Measurements from ENCODE around the gene MAD2L2.

Gene MAD2L2

GRCh38 chr1:11671544-11672286, 9.2 kb downstream of the MAD2L2 start:
- TF ChIP-seq, protein P1, sequence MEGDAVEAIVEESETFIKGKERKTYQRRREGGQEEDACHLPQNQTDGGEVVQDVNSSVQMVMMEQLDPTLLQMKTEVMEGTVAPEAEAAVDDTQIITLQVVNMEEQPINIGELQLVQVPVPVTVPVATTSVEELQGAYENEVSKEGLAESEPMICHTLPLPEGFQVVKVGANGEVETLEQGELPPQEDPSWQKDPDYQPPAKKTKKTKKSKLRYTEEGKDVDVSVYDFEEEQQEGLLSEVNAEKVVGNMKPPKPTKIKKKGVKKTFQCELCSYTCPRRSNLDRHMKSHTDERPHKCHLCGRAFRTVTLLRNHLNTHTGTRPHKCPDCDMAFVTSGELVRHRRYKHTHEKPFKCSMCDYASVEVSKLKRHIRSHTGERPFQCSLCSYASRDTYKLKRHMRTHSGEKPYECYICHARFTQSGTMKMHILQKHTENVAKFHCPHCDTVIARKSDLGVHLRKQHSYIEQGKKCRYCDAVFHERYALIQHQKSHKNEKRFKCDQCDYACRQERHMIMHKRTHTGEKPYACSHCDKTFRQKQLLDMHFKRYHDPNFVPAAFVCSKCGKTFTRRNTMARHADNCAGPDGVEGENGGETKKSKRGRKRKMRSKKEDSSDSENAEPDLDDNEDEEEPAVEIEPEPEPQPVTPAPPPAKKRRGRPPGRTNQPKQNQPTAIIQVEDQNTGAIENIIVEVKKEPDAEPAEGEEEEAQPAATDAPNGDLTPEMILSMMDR (conservative IDR thresholded peaks at IDR 0.05; ENCODE audit: low read length): no peak
- TF ChIP-seq EZH2phosphoT487 (IDR thresholded peaks at IDR 0.05; ENCODE audit: borderline replicate concordance): no peak
- Histone ChIP-seq H3K36me3 (ENCODE audit: insufficient read depth, low read length) (peaks cover 43% of the 10 kb centered on the region; the same call in 1 of the 2 replicates), H3K4me3 (ENCODE audit: low read length, poor library complexity, severe bottlenecking) (no peak overlapping the region), H3F3A (ENCODE audit: low read depth) (no peaks in the 10 kb centered on the region), H3K79me2 (ENCODE audit: insufficient read depth, low read length) (peaks cover 17% of the 10 kb centered on the region; the same call in 1 of the 2 replicates), H3K9me3 (ENCODE audit: insufficient read depth, low read depth, low read length) (no peaks in the 10 kb centered on the region), H3K9me2 (replicated peaks; ENCODE audit: low read depth, low read length) (no peaks in the 10 kb centered on the region), H3K4me2 (ENCODE audit: low read depth, low read length, poor library complexity, severe bottlenecking) (no peak overlapping the region), H4K20me1 (ENCODE audit: insufficient read depth, low read length, poor library complexity, severe bottlenecking) (no peaks in the 10 kb centered on the region), H3K9ac (ENCODE audit: low read depth, low read length, poor library complexity, severe bottlenecking) (no peak overlapping the region), H3K27me3 (ENCODE audit: insufficient read depth, low read length, poor library complexity, severe bottlenecking) (no peaks in the 10 kb centered on the region), H2AFZ (ENCODE audit: low read length) (no peak overlapping the region), H3K4me1 (ENCODE audit: insufficient read depth, low read length, poor library complexity, severe bottlenecking) (no peaks in the 10 kb centered on the region)

DNA sequence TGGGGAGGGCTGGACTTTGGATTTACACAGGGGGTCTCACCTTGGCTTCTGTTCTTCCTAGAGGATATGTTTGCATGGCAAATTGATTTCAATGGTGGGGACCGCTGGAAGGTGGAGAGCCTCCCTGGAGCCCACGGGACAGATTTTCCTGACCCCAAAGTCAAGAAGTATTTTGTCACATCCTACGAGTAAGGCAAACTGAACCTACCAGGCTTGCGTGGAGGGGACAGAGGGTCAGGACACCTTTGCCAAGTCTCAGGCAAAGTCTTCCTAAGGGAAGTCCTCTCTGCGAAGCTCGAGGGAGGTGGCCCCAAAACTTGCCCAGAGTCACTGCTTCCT, 9.8 kb downstream of the MAD2L2 start:
- no peaks in the 10 kb centered on the region for H3K4me1 ChIP-seq (ENCODE audit: insufficient read depth, low read length, poor library complexity, severe bottlenecking)
- no peaks in the 10 kb centered on the region for H3K27me3 ChIP-seq (ENCODE audit: insufficient read depth, low read length, poor library complexity, severe bottlenecking)
- H3K9me3 ChIP-seq (ENCODE audit: insufficient read depth, low read depth, low read length): no peaks in the 10 kb centered on the region

DNA sequence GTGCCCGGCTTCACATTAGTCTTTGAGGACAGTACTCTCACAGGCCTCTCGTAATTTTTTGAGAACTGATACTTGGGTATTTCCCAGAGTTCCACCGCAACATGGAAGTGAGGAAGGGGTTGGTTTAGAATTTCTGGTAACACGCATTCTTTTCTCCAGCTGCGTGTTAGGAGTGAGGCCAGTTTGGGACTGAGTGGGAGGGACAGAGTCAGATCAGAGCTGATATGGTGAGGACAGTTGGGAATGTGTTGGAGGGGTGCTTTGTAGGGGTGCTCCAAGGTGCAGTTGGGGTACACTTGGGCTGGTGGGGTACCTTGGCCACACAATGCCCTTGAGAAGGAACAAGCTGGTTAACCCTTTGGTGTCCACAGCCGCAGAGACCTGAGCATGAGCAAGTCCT, 10.2 kb downstream of the MAD2L2 start:
- no peak for TF ChIP-seq EZH2phosphoT487 (IDR thresholded peaks at IDR 0.05; ENCODE audit: borderline replicate concordance)
- TF ChIP-seq, protein P1 (conservative IDR thresholded peaks at IDR 0.05; ENCODE audit: low read length): no peak
- Histone ChIP-seq H4K20me1 (ENCODE audit: insufficient read depth, low read length, poor library complexity, severe bottlenecking) (no peaks in the 10 kb centered on the region), H3K36me3 (ENCODE audit: insufficient read depth, low read length) (peaks cover 33% of the 10 kb centered on the region; the same call in 1 of the 2 replicates), H3K4me2 (ENCODE audit: low read depth, low read length, poor library complexity, severe bottlenecking) (no peak overlapping the region), H3K9me2 (replicated peaks; ENCODE audit: low read depth, low read length) (no peaks in the 10 kb centered on the region), H2AFZ (ENCODE audit: low read length) (no peak overlapping the region), H3K4me1 (ENCODE audit: insufficient read depth, low read length, poor library complexity, severe bottlenecking) (no peaks in the 10 kb centered on the region), H3K27me3 (ENCODE audit: insufficient read depth, low read length, poor library complexity, severe bottlenecking) (no peaks in the 10 kb centered on the region), H3K4me3 (ENCODE audit: low read length, poor library complexity, severe bottlenecking) (no peak overlapping the region), H3K79me2 (ENCODE audit: insufficient read depth, low read length) (0 out of 2 replicates have a peak, but pooled peaks cover 11% of the 10 kb centered on the region), H3K9ac (ENCODE audit: low read depth, low read length, poor library complexity, severe bottlenecking) (no peak overlapping the region), H3F3A (ENCODE audit: low read depth) (no peaks in the 10 kb centered on the region), H3K9me3 (ENCODE audit: insufficient read depth, low read depth, low read length) (no peaks in the 10 kb centered on the region)

More for the DNA sequence above, 9.8 kb downstream of the MAD2L2 start:
- Histone ChIP-seq H3K9ac (ENCODE audit: low read depth, low read length, poor library complexity, severe bottlenecking) (no peak overlapping the region), H3K4me2 (ENCODE audit: low read depth, low read length, poor library complexity, severe bottlenecking) (no peak overlapping the region), H3K36me3 (ENCODE audit: insufficient read depth, low read length) (peaks cover 38% of the 10 kb centered on the region; the same call in 1 of the 2 replicates), H3K9me2 (replicated peaks; ENCODE audit: low read depth, low read length) (no peaks in the 10 kb centered on the region), H4K20me1 (ENCODE audit: insufficient read depth, low read length, poor library complexity, severe bottlenecking) (no peaks in the 10 kb centered on the region), H3K79me2 (ENCODE audit: insufficient read depth, low read length) (peaks cover 12% of the 10 kb centered on the region; the same call in 1 of the 2 replicates), H3F3A (ENCODE audit: low read depth) (no peaks in the 10 kb centered on the region), H2AFZ (ENCODE audit: low read length) (no peak overlapping the region), H3K4me3 (ENCODE audit: low read length, poor library complexity, severe bottlenecking) (no peak overlapping the region)
- TF ChIP-seq, protein P1 (conservative IDR thresholded peaks at IDR 0.05; ENCODE audit: low read length): no peak
- TF ChIP-seq EZH2phosphoT487 (IDR thresholded peaks at IDR 0.05; ENCODE audit: borderline replicate concordance): no peak
